DMS153 treated with DMSO at 0.1 percent for 48 hours (cell line): ENCODE data around the gene UBE2V1.
"Not testable (repeated sequence)": the region's sequence is repeated elsewhere in the genome, so short reads cannot be mapped to it uniquely, and the experiment has no call there.

ENCODE experiments used
- DNase-seq: peaks from one replicate; lab custom pipeline; 2025; ENCODE audit not compliant: unreplicated experiment; lab: John Stamatoyannopoulos, UW

Gene UBE2V1

DNA sequence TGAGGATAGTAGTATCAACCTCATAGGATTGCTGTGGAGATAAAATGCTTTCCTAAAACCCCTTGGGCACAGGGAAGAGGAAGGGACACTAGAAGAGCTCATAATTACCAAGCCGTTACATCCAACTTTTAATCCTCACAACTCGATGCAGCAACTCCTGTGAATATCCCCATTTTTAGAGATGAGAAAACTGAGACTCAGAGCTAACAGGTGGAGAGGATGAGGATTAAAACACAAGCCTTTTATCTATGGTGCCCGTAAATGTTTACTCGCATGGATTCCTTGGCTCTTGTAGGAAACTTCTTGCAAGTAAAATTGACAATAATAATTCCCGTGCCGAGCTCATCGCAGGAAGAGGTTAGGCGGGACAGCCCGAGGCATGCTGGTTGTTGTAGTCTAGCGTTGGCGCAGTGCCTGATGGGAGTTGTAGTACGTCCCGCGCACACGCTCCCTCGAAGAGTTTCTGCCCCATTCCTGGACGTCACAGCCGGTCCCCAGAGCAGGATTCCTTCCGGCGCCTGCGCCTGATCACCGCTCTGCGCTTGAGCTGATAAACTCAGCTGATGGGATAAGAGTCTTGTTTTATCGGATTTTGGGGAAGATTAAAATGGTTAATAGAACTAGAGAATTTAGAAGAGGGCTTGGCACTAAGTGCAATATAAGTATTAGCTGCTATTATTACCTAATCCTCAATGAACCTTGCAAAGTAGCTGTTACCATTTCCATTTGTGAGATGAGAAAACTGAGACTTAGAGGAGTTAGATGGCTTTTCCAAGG, 2.8 kb upstream of the UBE2V1 start:
- peak; percentile 91 for DNase-seq

DNA sequence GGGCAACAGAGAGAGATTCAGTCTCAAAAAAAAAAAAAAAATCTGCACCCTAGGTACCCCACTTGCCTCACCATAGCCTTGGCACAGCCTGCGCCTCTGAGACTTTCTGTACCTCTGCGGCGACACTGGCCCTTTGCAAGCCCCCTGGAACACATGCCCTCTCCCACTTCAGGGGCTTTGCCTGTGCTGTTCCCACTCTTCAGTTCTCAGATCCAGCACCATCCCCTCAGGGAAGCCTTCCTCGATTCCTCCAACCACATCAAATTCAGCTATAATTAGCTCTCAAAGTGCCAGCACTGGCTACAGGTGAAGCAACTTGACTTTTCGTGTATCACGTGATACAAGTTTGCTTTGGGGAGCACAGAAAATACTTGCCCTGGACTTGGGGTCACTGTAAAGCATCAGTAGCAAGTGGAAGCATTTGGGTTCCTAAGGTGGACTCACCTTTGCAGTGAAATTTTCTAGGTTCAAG, 2.1 kb upstream of the UBE2V1 start:
- no peak for DNase-seq

DNA sequence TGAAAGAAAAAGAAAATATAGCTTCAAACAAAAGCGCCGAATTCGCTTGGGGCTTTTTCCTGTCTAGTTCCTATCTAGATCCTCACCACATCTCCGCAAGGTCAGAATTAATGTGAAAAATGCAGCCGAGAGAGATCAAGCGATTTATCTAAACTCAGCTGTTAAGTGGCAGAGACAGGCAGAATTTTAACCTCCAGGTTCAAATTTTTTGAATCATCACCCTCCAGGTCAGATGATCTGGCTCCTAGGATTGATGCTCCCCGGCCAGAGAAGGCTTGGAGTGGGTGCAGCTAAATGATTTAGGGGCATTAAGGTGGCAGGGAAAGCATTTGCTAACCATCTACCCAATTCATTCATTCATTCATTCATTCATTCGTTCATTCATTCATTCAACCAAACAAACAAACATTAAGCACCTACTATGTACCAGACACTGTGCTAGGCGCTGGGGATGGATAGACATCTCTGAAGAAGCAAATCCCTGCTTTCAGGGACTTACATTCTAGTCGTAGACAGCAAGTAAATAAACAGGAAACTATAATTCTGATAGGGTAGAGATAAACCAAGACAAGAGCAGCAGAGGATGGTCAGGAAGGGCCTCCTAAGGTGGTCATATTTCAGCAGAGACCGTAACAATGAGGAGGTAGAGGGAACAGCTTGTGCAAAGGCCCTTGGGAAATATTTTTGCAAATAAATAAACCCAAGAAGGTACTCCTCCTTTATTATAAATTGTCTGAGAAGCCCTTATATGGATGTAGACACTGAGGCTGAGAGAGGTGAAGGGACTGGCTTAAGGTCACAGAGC, 672 bp upstream of the UBE2V1 start:
- DNase-seq = no peak

DNA sequence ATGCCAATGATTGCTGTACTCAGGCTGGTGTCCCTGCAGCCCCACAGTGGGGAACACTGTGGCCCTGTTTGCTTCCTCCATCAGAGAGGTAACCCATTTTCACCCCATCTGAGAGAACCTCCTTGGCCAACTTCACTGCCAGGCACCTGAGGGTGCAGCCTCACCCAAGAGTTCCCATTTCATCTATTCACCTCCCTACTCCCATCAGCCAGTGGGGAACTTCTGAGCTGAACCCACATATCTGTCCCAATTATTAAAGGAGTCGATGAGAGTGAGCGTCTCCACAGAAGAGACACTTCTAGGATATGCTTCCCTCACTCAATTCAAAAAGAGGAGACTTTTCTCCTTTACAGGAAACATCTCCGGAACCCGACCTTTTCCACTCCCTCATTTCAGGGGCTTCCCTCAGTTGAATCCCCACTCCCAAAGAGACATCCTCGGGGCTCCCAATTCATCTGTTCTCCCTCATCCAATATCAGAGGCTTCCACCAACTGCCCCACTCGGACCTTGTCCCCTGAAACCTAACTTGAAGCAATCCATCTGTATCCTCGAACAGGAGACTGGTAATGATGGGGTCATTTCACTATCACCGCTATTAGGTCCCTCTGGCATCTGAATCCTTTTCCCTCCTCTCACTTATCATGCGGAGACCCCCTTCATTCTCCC, 988 bp downstream of the UBE2V1 start:
- DNase-seq = no peak

DNA sequence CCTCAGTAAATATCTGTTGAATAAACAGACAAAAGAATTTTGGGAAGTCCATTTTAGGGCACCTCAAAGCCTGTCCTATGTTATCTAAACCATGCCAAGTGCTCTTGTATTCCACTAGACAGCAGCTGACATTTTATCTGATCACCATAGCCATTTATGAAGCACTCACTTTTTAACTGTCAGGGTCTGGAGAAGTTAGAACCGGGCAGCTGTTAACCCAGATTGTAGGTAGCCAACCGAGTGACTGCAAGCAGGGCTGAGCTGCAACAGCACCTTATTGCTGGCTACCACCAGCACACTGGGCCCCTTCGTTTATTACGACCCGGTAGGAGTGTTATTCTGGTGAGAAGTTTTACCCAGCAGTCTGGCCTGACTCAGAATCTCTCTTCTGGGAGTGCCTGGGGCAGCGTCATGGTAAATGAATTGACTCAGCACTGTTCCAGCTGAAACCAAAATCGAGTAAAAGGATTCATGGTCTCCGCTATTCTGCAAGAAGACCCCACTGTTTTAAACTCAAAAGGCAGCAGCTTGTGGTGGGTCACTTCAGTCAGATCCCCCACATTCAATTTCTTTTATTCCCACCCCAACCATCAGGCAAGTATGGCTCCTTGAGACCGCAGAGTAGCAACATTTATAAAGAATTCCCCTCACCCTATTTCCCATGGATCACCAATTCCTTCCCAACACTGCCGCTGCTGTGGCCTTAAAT, 1.7 kb downstream of the UBE2V1 start:
- no peak for DNase-seq

DNA sequence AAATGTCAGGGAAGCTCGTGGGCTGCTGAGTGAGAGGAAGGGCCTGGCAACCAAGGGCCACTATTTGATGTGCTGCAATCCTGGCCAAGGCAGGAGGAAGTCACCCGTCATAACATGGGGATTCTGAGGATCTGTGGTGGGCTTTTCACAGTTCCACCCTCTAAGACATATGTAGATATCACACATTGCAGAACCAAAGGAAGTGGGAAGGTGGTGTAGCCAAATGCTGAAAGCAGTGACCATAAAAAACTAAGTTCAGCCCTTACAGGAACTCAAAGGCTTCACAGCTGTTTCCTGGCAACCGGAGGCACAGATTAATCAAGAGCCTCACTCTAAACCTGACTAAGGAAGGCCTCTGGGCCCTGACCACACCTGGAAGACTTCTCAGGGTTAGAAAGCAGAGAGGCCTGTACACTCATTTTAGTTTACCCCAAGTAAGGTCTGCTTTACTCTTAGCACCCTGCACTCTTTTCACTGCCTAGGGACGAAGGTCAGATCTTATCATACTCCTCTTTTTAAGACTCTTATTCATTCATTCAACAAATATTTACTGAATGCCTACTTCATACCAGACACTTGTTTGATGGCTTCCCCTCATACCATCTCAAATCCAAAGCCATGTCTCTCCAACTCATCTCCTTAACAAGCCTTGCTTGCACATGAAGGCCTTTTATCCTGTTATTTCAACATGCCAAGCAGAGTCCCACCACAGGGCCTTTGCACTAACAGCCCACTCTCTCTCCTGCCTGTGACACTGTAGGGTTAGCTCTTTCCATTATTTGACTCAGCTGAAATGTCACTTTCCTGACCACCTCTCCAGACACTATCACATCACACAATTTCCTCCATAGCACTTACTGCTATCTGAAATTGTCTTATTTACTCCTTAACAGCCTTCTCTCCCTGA, 2.6 kb downstream of the UBE2V1 start:
- no peak for DNase-seq

DNA sequence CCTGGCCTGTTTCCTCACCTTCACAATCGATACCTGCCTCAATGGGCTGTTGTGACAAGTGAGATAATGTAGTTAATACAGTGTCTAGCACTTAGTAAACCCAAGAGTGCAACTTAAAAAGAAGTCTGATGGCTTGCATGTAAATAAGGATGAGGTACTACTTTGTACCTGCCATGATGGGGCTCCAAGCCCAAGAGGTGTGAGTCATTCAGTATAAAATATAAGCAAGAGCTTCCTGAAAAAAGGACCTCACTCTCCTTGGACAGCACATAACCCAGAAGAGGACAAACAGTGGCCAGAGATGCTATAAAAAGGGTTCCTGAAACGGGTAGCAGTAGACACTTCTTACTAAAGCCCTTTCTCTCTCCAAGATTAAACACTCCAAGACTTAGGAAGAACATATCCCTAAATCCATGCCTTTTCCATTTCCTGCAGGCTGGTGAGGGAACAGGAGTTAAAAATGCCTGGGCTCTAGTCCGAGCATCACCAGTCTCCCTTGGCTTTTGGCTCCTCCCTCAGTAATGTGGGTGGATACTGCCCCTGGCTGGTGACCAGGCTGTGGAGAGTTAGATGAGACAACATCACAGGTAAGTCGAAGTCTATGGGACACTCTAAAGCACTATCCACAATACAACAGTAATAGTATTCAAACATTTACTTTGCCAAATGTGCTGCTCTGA, 4.3 kb downstream of the UBE2V1 start:
- DNase-seq = no peak

DNA sequence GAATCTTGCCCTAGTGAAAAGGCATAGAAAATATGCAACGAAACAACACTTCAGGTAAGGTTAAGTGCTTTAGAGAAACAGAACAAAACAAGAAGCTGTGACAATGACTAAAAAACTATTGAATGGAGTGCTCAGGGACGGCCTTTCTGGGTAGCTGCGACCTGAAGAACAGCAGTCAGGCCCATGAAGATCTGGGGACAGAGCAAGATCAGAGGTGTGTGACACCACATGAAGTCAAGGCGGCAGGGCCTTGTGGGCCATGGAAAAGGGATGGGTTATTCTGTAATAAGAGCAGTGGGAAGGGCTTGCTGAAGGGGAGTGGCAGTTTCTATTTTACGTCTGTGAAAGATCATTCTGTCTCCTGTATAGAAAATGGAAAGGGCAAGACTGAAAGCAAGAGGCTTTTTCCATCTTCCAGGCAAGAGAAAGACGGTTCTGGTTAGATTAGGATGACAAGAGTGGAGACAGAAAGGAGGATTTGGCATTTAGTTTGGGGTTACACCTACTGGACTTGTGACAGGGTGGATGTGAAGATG, 5.1 kb downstream of the UBE2V1 start:
- DNase-seq = no peak

DNA sequence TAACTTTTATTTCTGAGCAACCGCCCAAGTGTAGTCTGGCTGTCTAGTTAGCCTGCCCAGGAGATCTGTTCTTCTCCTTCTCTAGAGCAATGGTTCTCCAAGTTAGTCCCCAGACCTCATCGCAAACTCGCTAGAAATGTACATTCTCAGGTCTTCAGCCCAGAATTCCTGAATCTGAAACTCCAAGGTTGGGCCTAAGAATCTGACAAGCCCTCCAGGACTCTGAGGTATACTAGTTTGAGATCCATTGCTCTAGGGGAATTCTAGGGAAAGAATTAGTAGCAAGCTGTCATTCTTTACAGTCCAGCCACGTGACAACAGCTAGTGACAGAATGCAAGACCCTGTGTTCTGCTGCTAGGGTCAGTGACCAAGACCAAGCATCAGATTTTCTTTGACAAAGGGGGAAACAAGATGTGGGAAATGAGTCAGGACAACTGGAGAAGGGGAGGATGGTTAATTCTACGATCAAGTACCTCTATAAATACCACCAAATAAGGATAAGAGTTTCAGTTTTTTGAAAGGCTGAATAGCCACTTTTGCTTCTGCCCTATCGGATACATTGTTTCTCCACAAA, 5.8 kb downstream of the UBE2V1 start:
- no peak for DNase-seq

DNA sequence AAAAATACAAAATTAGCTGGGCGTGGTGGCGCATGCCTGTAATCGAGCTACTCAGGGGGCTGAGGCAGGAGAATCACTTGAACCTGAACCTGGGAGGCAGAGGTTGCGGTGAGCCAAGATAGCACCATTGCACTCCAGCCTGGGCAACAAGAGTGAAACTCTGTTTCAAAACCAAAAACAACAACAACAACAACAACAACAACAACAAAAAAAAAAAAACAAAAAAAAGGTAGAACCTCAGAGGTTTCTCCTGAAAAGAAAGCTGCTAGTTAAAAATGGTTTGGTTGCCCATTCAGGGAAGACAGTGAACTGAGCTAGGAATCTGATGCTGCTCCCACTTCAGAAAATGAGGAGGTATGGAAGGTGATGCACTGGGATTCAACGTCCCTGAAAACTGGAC, 6.3 kb downstream of the UBE2V1 start:
- not testable (repeated sequence) for DNase-seq

DNA sequence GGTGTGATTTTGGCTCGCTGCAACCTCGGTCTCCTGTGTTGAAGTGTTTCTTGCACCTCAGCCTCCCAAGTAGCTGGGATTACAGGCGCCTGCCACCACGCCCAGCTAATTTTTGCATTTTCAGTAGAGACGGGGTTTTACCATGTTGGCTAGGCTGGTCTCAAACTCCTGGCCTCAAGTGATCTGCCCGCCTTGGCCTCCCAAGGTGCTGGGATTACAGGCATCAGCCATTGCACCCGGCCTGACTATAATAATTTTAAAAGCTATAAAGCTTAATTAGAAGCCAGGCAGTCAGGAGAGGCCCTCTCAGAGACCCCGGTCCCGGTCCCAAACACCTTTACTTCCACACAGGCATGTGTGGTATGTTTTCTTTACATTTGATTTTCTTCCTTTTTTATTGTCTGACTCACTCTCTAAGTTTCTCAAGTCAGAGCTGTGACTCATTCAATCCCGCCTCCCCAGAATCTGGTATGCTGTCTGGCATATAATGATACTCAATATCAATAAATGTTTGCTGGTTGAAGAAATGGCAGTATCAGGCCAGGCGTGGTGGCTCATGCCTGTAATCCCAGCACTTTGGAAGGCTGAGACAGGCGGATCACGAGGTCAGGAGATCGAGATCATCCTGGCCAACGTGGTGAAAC, 9.4 kb downstream of the UBE2V1 start:
- DNase-seq = not testable (repeated sequence)

DNA sequence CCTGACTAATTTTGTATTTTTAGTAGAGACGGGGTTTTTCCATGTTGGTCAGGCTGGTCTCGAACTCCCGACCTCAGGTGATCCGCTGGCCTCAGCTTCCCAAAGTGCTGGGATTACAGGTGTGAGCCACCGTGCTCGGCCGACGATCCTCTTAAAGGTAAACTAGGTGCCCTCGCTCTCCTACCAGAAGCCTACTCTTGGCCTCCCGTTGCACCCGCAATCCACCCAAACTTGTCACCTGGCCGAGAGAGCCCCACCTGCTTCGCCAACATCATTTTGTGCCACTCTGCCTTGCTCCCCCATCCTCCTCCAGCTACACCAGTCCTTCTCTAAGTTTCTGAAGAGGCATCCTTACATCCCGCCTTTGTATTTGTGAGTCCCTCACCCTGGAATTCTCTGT, 10.4 kb downstream of the UBE2V1 start:
- DNase-seq = not testable (repeated sequence)

DNA sequence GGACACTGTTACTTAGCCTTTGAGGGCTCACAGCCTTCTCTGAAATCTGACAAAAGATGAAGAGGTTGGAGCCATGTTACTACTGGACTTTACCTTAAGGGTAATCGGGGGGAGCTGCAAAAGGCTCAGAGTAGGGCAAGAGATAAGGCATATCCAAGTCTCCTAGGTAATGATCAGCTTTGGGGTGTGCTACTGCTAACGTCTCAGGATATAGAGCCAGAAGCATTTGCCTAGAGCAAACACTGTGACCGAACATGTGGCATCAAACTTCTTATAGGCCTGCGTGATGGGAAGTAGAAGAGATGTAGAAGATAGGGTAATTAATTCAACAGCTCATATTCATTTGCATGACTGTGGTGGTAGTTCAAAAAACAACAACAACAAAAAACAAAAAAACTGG, 11.1 kb downstream of the UBE2V1 start:
- no peak for DNase-seq

DNA sequence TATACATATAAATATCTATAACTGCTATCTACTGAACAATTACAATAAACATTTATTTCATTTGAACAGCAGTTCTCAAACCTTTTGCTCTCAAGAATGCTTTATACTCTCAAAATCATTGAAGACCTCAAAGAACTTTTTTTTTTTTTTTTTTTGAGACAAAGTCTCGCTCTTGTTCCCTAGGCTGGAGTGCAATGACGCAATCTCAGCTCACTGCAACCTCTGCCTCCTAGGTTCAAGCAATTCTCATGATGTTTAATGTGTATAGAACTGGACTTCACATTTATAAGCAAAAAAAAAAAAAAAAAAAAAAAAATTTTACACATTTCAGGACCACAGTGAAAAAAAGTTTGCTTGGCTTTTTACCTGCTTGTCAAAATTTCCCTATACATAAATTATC, 11.7 kb downstream of the UBE2V1 start:
- DNase-seq = no peak

DNA sequence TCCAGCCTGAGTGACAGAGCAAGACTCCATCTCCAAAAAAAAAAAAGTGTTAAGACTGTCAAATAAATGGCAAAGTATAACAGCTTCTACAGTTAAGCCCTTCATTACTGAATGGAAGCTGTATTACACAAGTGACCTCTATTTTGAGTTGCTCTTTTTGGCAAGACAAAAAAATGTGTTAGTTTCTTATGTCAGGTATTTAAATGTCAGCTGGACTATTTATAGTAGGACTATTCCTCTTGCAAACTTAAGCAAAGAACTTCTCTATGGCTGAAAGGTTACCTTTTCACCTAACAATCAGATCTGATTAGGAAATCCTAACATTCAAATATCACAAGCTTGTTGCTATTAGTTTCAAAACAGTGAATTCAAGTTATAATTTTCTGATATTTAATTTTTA, 12.4 kb downstream of the UBE2V1 start:
- DNase-seq = no peak

DNA sequence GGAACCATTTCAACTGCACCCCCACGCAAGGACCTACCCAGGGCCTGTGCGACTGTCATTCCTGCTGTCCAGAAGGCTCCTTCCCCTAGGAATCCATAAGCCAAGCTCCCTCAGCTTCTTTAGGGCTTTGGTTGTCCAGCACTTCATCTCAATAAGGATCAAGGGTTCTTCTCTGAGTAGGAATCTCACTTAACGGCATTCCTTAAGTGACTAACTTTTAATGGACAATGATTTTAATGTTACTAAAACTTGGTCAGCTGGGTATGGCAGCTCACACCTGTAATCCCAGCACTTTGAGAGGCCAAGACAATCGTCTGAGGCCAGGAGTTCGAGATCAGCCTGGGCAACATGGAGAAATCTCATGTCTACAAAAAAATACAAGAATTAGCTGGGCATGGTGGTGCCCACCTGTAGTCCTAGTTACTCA, 13.4 kb downstream of the UBE2V1 start:
- no peak for DNase-seq

DNA sequence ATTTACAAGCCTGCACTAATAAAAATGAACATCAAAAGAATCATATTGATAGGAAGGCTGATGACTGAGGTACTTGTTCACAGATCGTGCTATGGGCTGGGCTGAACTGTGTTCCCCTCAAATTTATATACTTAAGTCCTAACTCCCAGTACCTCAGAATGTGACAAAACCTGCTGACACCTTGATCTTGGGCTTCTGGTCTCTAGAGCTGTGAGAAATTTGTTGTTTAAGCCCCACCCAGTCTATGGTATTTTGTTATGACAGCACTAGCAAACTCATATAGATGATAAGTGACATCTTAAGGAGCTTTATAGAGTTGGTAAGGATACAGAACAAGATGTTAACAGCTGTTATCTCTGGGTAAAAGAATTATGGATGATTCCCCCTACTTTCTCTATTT, 13.8 kb downstream of the UBE2V1 start:
- DNase-seq = no peak

DNA sequence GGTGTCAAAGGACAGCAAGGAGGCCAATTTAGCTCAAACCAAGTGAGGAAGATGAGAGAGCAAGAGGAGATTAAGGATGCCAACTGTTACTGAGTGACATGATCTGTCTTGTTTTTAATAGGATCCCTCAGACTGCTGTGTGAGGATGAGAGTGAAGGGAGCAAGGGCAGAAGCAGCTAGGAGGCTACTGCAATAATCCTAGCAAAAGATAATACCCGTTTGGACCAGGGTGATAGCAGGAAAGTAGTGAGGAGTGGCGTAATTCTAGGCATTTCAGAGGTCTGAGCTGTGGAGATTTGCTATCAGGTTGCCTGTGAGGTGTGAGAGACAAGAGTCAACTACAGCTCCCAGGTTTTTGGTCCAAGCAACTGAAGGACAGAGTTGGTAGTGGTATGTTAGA, 14.7 kb downstream of the UBE2V1 start:
- no peak for DNase-seq
